Measurements from ENCODE around the gene ACSM6.

ACSM6 gene

DNA sequence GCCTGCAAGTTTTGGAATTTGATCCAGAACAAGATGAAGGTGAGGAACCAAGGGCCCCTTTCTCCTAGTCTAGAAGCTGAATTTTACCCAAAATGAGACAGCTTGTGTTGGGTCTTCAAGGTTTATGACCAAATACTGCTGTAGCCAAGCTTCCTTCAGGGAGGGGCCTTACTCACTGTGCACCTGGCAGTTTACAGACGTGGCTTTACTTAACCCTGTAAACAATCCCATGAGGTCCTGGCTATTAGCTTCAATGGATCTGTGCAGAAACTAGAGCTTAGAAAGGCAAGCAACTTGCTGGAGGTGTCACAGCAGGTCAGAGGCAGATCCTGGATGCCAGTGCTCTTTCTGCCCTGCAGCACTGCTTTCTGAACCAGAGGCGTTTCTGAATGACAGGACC lies 50.1 kb downstream of the ACSM6 start:
- H3K36me3 ChIP-seq (ENCODE audit: control insufficient read depth in 4 of 4, insufficient read depth in 4 of 4, low read length in 3 of 4) = peaks cover 0 to 21% (median 16%) of the 10 kb centered on the region in 4 experiments
- no peak overlapping the region for H3K4me3 ChIP-seq (ENCODE audit: control insufficient read depth in 1 of 7, extremely low read depth in 1 of 7, insufficient read depth in 4 of 7, low read depth in 2 of 7, low read length in 6 of 7)

DNA sequence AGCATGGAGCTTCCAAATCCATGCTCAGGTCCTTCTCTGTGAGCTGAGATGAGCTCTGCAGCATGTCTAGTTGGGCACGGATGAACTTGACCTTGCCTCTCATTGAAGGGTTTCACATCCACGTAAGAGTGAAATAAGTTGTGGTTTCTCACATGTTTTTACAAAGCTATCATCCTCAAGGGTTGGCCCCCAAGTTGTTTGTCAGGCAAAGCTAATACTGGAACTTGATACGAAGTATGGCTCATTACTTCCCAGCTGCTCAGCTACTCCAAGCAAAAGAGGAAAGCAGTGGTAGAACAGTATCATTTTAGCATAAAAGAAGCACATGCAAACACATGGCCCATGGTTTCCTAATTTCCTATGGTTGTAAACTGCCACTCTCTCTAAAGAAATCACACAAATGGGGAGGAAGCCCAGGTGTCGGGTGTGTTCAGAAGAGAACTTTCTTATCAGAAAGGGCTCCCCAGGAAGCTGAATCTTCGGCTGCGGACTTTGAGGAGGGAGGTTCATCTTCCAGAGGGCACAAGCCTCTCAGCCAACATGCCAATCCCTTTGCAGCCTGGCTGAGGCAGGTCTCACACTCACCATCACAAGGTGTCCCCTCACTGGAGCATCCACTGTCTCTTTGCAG lies 51.5 kb downstream of the ACSM6 start:
- Histone ChIP-seq H3K36me3 (ENCODE audit: control insufficient read depth in 4 of 4, insufficient read depth in 4 of 4, low read length in 3 of 4) (peaks cover 0 to 14% (median 14%) of the 10 kb centered on the region in 4 experiments), H3K27ac (ENCODE audit: insufficient read depth in 1 of 2, low read depth in 1 of 2, low read length in 2 of 2, poor library complexity in 1 of 2, severe bottlenecking in 2 of 2) (no peak overlapping the region), H3K4me3 (ENCODE audit: control insufficient read depth in 1 of 7, extremely low read depth in 1 of 7, insufficient read depth in 4 of 7, low read depth in 2 of 7, low read length in 6 of 7) (no peak overlapping the region), H3K27me3 (replicated peaks in 2 of 5; ENCODE audit: control insufficient read depth in 4 of 5, insufficient read depth in 5 of 5, low read length in 4 of 5) (no peaks in the 10 kb centered on the region), H3K4me1 (ENCODE audit: control extremely low read depth in 1 of 4, control insufficient read depth in 4 of 4, insufficient read depth in 4 of 4, low read length in 3 of 4) (peaks cover 0 to 27% (median 12%) of the 10 kb centered on the region in 4 experiments), H3K9me3 (ENCODE audit: control extremely low read depth in 1 of 5, control insufficient read depth in 4 of 5, insufficient read depth in 2 of 5, low read depth in 1 of 5, low read length in 4 of 5) (no peaks in the 10 kb centered on the region)
- ChIA-PET CTCF (interaction anchor here (0.6 to 12.1 kb wide), 20 partner anchors 8 to 618 kb away, joined by 3 to 399 read pairs (median 5); no protein-coding TSS in a partner anchor), POLR2A (no interaction called here)
- DNase-seq = no peak
- 100% methylated on average over 1 of the region's 6 CpGs for WGBS (ENCODE audit: insufficient coverage)

More for the DNA sequence above, 50.1 kb downstream of the ACSM6 start:
- Histone ChIP-seq H3K4me1 (ENCODE audit: control extremely low read depth in 1 of 4, control insufficient read depth in 4 of 4, insufficient read depth in 4 of 4, low read length in 3 of 4) (peaks cover 0 to 18% (median 7%) of the 10 kb centered on the region in 4 experiments), H3K27ac (ENCODE audit: insufficient read depth in 1 of 2, low read depth in 1 of 2, low read length in 2 of 2, poor library complexity in 1 of 2, severe bottlenecking in 2 of 2) (no peak overlapping the region), H3K9me3 (ENCODE audit: control extremely low read depth in 1 of 5, control insufficient read depth in 4 of 5, insufficient read depth in 2 of 5, low read depth in 1 of 5, low read length in 4 of 5) (no peaks in the 10 kb centered on the region), H3K27me3 (replicated peaks in 2 of 5; ENCODE audit: control insufficient read depth in 4 of 5, insufficient read depth in 5 of 5, low read length in 4 of 5) (no peaks in the 10 kb centered on the region)
- 93% methylated on average over 2 of the region's 2 CpGs for WGBS (ENCODE audit: insufficient coverage)
- ChIA-PET CTCF (interaction anchor here (0.9 to 12.1 kb wide), 27 partner anchors 10 to 620 kb away, joined by 3 to 399 read pairs (median 7); no protein-coding TSS in a partner anchor), POLR2A (no interaction called here)
- DNase-seq = no peak

DNA sequence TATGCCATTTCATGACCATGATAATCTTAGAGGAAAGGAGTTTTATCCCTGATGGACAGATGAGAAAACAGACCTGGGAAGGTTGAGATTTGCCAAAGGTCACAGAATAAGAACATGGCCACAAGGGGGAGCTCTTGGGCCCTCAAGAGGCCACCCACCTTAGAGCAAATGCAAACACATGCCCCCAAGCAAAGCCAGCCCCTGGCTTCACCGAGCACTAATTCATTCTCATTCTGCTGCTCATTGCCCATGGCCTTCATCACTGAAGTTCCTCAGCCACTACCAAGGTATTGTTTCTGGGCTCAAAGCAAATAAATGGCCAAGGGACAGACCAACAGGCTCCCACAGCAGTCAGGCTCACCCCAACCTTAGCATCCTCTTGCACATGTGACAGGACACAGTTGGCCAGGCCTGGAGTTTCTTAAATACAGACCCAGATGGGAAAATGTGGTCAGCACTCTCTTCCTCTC lies 52.6 kb downstream of the ACSM6 start:
- DNase-seq = peak; percentile 82 to 90 (median 83)
- H3K4me1 ChIP-seq (ENCODE audit: control extremely low read depth in 1 of 4, control insufficient read depth in 4 of 4, insufficient read depth in 4 of 4, low read length in 3 of 4) = peaks cover 0 to 22% (median 12%) of the 10 kb centered on the region in 4 experiments
- POLR2A ChIA-PET = interaction anchor here (1.3 kb wide), 1 partner anchor 117 kb away, joined by 6 read pairs; no protein-coding TSS in a partner anchor
- no peaks in the 10 kb centered on the region for H3K9me3 ChIP-seq (ENCODE audit: control extremely low read depth in 1 of 5, control insufficient read depth in 4 of 5, insufficient read depth in 2 of 5, low read depth in 1 of 5, low read length in 4 of 5)
- no peaks in the 10 kb centered on the region for H3K27me3 ChIP-seq (replicated peaks in 2 of 5; ENCODE audit: control insufficient read depth in 4 of 5, insufficient read depth in 5 of 5, low read length in 4 of 5)
- no peak overlapping the region for H3K4me3 ChIP-seq (ENCODE audit: control insufficient read depth in 1 of 7, extremely low read depth in 1 of 7, insufficient read depth in 4 of 7, low read depth in 2 of 7, low read length in 6 of 7)
- peaks cover 0 to 17% (median 11%) of the 10 kb centered on the region in 4 experiments for H3K36me3 ChIP-seq (ENCODE audit: control insufficient read depth in 4 of 4, insufficient read depth in 4 of 4, low read length in 3 of 4)
- H3K27ac ChIP-seq (ENCODE audit: insufficient read depth in 1 of 2, low read depth in 1 of 2, low read length in 2 of 2, poor library complexity in 1 of 2, severe bottlenecking in 2 of 2) = no peak overlapping the region
- WGBS (ENCODE audit: insufficient coverage) = 0% methylated on average over 1 of the region's 1 CpG
- CTCF ChIA-PET = interaction anchor here (0.7 to 12.1 kb wide), 20 partner anchors 9 to 613 kb away, joined by 3 to 399 read pairs (median 5); partner anchors contain the start of gene PDLIM1

DNA sequence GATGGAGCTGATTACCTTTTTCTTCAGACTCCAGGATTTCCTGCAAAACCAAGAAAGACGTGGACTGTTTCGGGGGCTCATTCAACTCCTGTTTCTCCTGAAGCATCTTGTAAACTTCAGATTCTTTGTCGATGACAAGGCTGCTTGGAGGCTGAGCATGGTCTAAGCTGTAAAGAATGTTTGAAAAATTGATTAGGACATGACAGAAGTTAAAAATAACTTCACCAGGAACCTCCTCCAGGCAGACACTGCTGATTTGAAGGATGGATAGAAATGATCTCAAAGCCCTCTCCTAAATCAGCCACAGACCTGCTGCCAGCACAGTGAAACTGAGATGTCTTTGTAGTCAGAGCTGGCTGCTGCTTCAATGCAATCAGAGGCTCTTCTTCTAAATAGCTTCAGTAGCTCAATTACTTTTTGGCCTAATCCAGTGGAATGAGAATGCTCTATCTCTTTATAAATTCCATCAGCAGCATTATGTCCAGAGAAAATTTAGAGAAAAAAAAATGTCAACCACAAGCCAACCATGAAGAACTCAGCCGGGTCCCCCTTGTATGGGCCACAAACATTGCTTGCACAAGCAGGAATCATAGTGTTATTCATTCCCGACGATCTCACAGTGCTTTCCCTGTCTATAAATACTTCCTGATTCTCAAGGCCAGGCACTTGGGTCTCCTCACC lies 53.3 kb downstream of the ACSM6 start:
- ChIA-PET CTCF (interaction anchor here (0.6 to 12.1 kb wide), 15 partner anchors 13 to 614 kb away, joined by 3 to 399 read pairs (median 4); partner anchors contain the start of gene PDLIM1), POLR2A (interaction anchor here (0.6 to 1.3 kb wide), 2 partner anchors 48 to 116 kb away, joined by 3 to 6 read pairs; no protein-coding TSS in a partner anchor)
- WGBS (ENCODE audit: insufficient coverage) = 94% methylated on average over 5 of the region's 6 CpGs
- H3K27me3 ChIP-seq (replicated peaks in 2 of 5; ENCODE audit: control insufficient read depth in 4 of 5, insufficient read depth in 5 of 5, low read length in 4 of 5) = no peaks in the 10 kb centered on the region
- H3K36me3 ChIP-seq (ENCODE audit: control insufficient read depth in 4 of 4, insufficient read depth in 4 of 4, low read length in 3 of 4) = peaks cover 0 to 17% (median 11%) of the 10 kb centered on the region in 4 experiments
- H3K9me3 ChIP-seq (ENCODE audit: control extremely low read depth in 1 of 5, control insufficient read depth in 4 of 5, insufficient read depth in 2 of 5, low read depth in 1 of 5, low read length in 4 of 5) = no peaks in the 10 kb centered on the region
- H3K27ac ChIP-seq (ENCODE audit: insufficient read depth in 1 of 2, low read depth in 1 of 2, low read length in 2 of 2, poor library complexity in 1 of 2, severe bottlenecking in 2 of 2) = no peak overlapping the region
- H3K4me1 ChIP-seq (ENCODE audit: control extremely low read depth in 1 of 4, control insufficient read depth in 4 of 4, insufficient read depth in 4 of 4, low read length in 3 of 4) = peaks cover 0 to 21% (median 12%) of the 10 kb centered on the region in 4 experiments
- no peak overlapping the region for H3K4me3 ChIP-seq (ENCODE audit: control insufficient read depth in 1 of 7, extremely low read depth in 1 of 7, insufficient read depth in 4 of 7, low read depth in 2 of 7, low read length in 6 of 7)
- no peak for DNase-seq

DNA sequence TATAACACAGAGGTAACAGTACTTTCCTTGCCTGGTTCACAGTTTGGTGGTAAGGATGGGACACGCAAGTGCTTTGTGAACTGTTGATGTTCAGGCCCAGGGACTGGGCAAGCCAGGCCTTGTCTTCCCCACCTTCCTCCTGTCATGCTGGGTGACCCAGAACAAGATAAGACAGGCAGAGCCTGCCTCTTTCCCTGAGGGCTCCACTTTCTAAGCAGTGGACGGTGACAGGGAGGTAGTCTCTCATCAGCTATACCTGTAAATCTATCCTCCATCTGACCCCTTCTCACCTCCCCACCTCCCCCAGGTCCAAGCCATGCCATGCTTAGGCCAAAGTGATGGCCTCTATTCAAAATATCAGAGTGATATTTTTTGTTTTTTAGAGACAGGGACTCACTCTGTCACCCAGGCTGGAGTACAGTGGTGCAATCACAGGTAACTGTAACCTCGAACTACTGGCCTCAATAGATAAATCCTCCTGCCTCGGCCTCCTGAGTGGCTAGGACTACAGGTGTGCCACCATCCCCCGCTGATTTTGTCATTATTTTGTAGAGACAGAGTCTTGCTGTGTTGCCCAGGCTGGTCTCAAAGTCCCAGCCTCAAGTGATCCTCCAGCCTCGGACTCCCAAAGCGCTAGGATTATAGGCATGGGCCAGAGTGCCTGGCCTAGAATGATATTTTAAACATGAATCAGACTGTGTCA lies 54.0 kb downstream of the ACSM6 start:
- POLR2A ChIA-PET = no interaction called here
- 100% methylated on average over 5 of the region's 7 CpGs for WGBS (ENCODE audit: insufficient coverage)
- Histone ChIP-seq H3K9me3 (ENCODE audit: control extremely low read depth in 1 of 5, control insufficient read depth in 4 of 5, insufficient read depth in 2 of 5, low read depth in 1 of 5, low read length in 4 of 5) (no peaks in the 10 kb centered on the region), H3K27ac (ENCODE audit: insufficient read depth in 1 of 2, low read depth in 1 of 2, low read length in 2 of 2, poor library complexity in 1 of 2, severe bottlenecking in 2 of 2) (no peak overlapping the region), H3K27me3 (replicated peaks in 2 of 5; ENCODE audit: control insufficient read depth in 4 of 5, insufficient read depth in 5 of 5, low read length in 4 of 5) (no peaks in the 10 kb centered on the region), H3K36me3 (ENCODE audit: control insufficient read depth in 4 of 4, insufficient read depth in 4 of 4, low read length in 3 of 4) (peaks cover 0 to 17% (median 11%) of the 10 kb centered on the region in 4 experiments), H3K4me3 (ENCODE audit: control insufficient read depth in 1 of 7, extremely low read depth in 1 of 7, insufficient read depth in 4 of 7, low read depth in 2 of 7, low read length in 6 of 7) (no peak overlapping the region), H3K4me1 (ENCODE audit: control extremely low read depth in 1 of 4, control insufficient read depth in 4 of 4, insufficient read depth in 4 of 4, low read length in 3 of 4) (peaks cover 0 to 21% (median 12%) of the 10 kb centered on the region in 4 experiments)
- no peak for DNase-seq
- CTCF ChIA-PET = interaction anchor here (1.1 to 12.1 kb wide), 7 partner anchors 13 to 126 kb away, joined by 3 to 399 read pairs (median 6); no protein-coding TSS in a partner anchor

DNA sequence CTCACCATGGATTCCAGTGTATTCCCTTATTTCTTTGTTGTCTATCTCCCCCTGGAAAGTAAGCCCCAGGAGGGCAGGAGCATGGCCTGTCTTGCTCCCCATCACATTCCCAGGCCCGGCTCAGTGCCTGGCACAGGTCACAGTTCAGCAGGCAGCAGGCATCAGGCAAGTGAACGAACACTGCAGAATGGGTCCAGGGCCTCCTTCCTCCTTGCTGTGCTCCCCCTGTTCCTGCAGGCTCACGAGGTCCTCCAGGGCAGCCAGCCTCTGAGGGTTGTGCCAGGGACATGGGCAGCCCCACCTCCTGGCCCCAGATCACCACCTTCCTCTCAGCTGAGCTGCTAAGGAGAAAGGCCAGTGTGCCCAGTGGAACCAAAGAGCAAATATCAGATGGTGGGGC lies 55.0 kb downstream of the ACSM6 start:
- CTCF ChIA-PET = interaction anchor here (0.8 to 12.1 kb wide), 2 partner anchors 49 to 112 kb away, joined by 3 to 399 read pairs; no protein-coding TSS in a partner anchor
- H3K4me1 ChIP-seq (ENCODE audit: control extremely low read depth in 1 of 4, control insufficient read depth in 4 of 4, insufficient read depth in 4 of 4, low read length in 3 of 4) = peaks cover 0 to 21% (median 12%) of the 10 kb centered on the region in 4 experiments
- no peak overlapping the region for H3K4me3 ChIP-seq (ENCODE audit: control insufficient read depth in 1 of 7, extremely low read depth in 1 of 7, insufficient read depth in 4 of 7, low read depth in 2 of 7, low read length in 6 of 7)
- 89% methylated on average over 3 of the region's 3 CpGs for WGBS (ENCODE audit: insufficient coverage)
- H3K27ac ChIP-seq (ENCODE audit: insufficient read depth in 1 of 2, low read depth in 1 of 2, low read length in 2 of 2, poor library complexity in 1 of 2, severe bottlenecking in 2 of 2) = no peak overlapping the region
- no peaks in the 10 kb centered on the region for H3K27me3 ChIP-seq (replicated peaks in 2 of 5; ENCODE audit: control insufficient read depth in 4 of 5, insufficient read depth in 5 of 5, low read length in 4 of 5)
- DNase-seq = no peak
- H3K36me3 ChIP-seq (ENCODE audit: control insufficient read depth in 4 of 4, insufficient read depth in 4 of 4, low read length in 3 of 4) = peaks cover 0 to 17% (median 11%) of the 10 kb centered on the region in 4 experiments
- POLR2A ChIA-PET = interaction anchor here (0.6 kb wide), 1 partner anchor 60 kb away, joined by 3 read pairs; no protein-coding TSS in a partner anchor
- H3K9me3 ChIP-seq (ENCODE audit: control extremely low read depth in 1 of 5, control insufficient read depth in 4 of 5, insufficient read depth in 2 of 5, low read depth in 1 of 5, low read length in 4 of 5) = no peaks in the 10 kb centered on the region
